OCI-LY7 (cell line): ENCODE data around the gene TBC1D5. TPM values are rescaled to one million over a fixed set of nuclear protein-coding genes. Genes with fewer than 3 reads are reported as not detected.

Experiments
- BruUV-seq: library from RNA; stranded (reverse); fragments of 400-500 nt; replicated peaks from 2 replicates; lab custom pipeline; 2021; lab: Mats Ljungman, UMichigan
- CTCF ChIA-PET: fragments of 300-600 bp; sonication (Branson Sonifier 250); formaldehyde crosslinking; loops from one replicate; lab custom pipeline; 2022; ENCODE audit warnings: antibody characterized with exemption; ENCODE audit not compliant: unreplicated experiment; lab: Charles Lee
- POLR2A ChIA-PET: fragments of 300-600 bp; sonication (Branson Sonifier 250); formaldehyde crosslinking; loops from one replicate; lab custom pipeline; 2022; ENCODE audit warnings: antibody characterized with exemption; lab: Charles Lee
- DNase-seq: peaks from one replicate; pipeline ENCODE4 v3.0.0-alpha.2; 2015; ENCODE audit warnings: low spot score
- H2AFZ ChIP-seq: fragments of 200-600 bp; sonication (generic), shearing (Covaris generic); 2 replicates; pipeline ENCODE4 v1.6.1; 2014; ENCODE audit warnings: mild to moderate bottlenecking, antibody characterized with exemption, low read length, moderate library complexity
- H3K27ac ChIP-seq: fragments of 200-600 bp; sonication (generic); 2 replicates; pipeline ENCODE4 v1.5.1; 2014; ENCODE audit warnings: mixed run types, low read depth, mild to moderate bottlenecking, moderate library complexity, low read length, inconsistent platforms; ENCODE audit not compliant: poor library complexity, severe bottlenecking
- H3K36me3 ChIP-seq: fragments of 200-600 bp; sonication (generic); 2 replicates; pipeline ENCODE4 v1.6.1; 2014; ENCODE audit warnings: mild to moderate bottlenecking, antibody characterized with exemption, low read length, moderate library complexity, mixed read lengths; ENCODE audit not compliant: insufficient read depth
- H3K4me1 ChIP-seq: fragments of 200-600 bp; sonication (generic); 2 replicates; pipeline ENCODE4 v1.5.1; 2014; ENCODE audit warnings: mild to moderate bottlenecking, low read length; ENCODE audit not compliant: insufficient read depth, poor library complexity, severe bottlenecking
- H3K4me2 ChIP-seq: fragments of 200-600 bp; sonication (generic); 2 replicates; pipeline ENCODE4 v1.6.1; 2014; ENCODE audit warnings: mild to moderate bottlenecking, low read length
- H3K4me3 ChIP-seq: fragments of 200-600 bp; sonication (generic); 2 replicates; pipeline ENCODE4 v1.5.1; 2014; ENCODE audit warnings: mild to moderate bottlenecking, low read depth, low read length; ENCODE audit not compliant: poor library complexity, severe bottlenecking
- H3K79me2 ChIP-seq: fragments of 200-600 bp; sonication (generic); 2 replicates; pipeline ENCODE4 v1.6.1; 2016; ENCODE audit warnings: low read depth, mild to moderate bottlenecking, low read length, moderate library complexity, mixed read lengths; ENCODE audit not compliant: insufficient read depth
- H3K9me2 ChIP-seq: fragments of 200-600 bp; sonication (generic); 2 replicates; pipeline ENCODE4 v1.6.1; 2016; ENCODE audit warnings: mild to moderate bottlenecking, low read length, mixed read lengths; ENCODE audit not compliant: insufficient read depth
- H3K9me3 ChIP-seq: fragments of 200-600 bp; sonication (generic); 2 replicates; pipeline ENCODE4 v1.6.1; 2014; ENCODE audit warnings: mild to moderate bottlenecking, mixed run types, low read length, mixed read lengths
- H4K20me1 ChIP-seq: fragments of 200-600 bp; sonication (generic); 2 replicates; pipeline ENCODE4 v1.6.1; 2014; ENCODE audit warnings: mild to moderate bottlenecking, antibody characterized with exemption, low read length, moderate library complexity, mixed read lengths; ENCODE audit not compliant: insufficient read depth
- CTCF ChIP-seq: fragments of 200-600 bp; sonication (generic); conservative IDR thresholded peaks from 2 replicates; pipeline ENCODE4 v1.5.1; 2014; ENCODE audit warnings: mild to moderate bottlenecking, antibody characterized with exemption, low read length, moderate library complexity, mixed read lengths
- EZH2phosphoT487 ChIP-seq: fragments of 200-600 bp; sonication (generic); IDR thresholded peaks from 2 replicates; pipeline ENCODE4 v1.6.1; 2018; ENCODE audit warnings: low read depth, borderline replicate concordance, mild to moderate bottlenecking, mixed run types, antibody characterized with exemption, low read length, moderate library complexity, mixed read lengths
- intact Hi-C: fragments of 100-400 bp; cut with micrococcal nuclease; formaldehyde crosslinking; loops from one replicate; pipeline ENCODE4 v1.10.0; 2022; ENCODE audit not compliant: unreplicated experiment
- total RNA-seq, 2 experiments: library from RNA; depleted of rRNA in 1 of 2; stranded (reverse); fragments of >200 nt in 1 of 2; shearing (Covaris generic) in 1 of 2; gene quantifications; 2 replicates each; pipeline ENCODE4 v1.2.3, GENCODE V29; 2014 to 2022

The TBC1D5 gene
- total RNA-seq, 2 experiments from 2014 or later: 78.5 to 82.4 TPM

DNA sequence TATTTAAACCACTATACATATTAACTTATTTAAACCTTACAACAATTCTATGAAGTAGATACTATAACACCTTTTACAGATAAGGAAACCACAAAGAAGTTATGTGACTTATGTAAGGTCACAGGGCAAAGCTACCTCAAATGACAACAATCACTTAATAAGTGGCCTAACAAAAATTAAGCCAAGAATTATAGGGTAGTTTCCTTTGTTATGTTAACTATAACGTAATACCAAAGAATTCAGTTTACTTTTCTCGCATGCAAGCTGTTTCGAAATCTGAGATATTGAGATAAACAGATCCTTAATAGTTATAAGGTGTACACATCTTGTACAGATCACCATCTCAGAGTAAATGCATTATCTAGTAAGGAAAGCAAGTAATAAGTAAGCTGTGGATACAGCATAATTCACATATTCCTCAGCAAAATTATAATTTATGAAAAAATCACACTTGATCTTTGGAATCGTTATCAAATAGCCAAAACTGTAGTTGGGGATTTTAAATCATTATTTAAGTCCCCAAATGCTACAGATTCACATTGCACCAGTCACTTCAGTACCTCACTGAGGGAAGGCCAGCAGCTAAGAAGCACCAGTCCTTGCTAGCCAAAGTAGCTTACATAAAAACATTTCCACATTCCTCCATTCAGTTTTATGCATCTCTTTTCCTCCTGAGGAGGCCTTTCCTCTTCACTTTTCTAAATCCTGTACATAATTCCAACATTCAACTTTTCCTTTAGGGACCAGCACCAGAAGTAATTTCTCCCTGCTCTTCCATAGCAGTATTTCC lies 226.8 kb downstream of the TBC1D5 start:
- BruUV-seq: no TSS peak
- Histone ChIP-seq H3K4me2 (no peak overlapping the region), H3K36me3 (no peaks in the 10 kb centered on the region), H3K9me2 (no peaks in the 10 kb centered on the region), H2AFZ (no peak overlapping the region), H4K20me1 (0 out of 2 replicates have a peak, but pooled peaks cover 1% of the 10 kb centered on the region), H3K27ac (no peak overlapping the region), H3K9me3 (no peaks in the 10 kb centered on the region), H3K79me2 (no peaks in the 10 kb centered on the region), H3K4me3 (no peak overlapping the region), H3K4me1 (no peaks in the 10 kb centered on the region)
- ChIA-PET POLR2A (interaction anchor here (1.3 to 1.8 kb wide), 2 partner anchors 15 to 17 kb away, joined by 5 read pairs; no protein-coding TSS in a partner anchor), CTCF (interaction anchor here (0.5 kb wide), 1 partner anchor 871 kb away, joined by 3 read pairs; no protein-coding TSS in a partner anchor)
- no peak for TF ChIP-seq EZH2phosphoT487
- no peak for TF ChIP-seq CTCF
- intact Hi-C loops: no loop called here
- DNase-seq: no peak

- no peak overlapping the region for H3K27ac ChIP-seq
- no peak overlapping the region for H2AFZ ChIP-seq
- no peak for DNase-seq
- H3K9me2 ChIP-seq: no peaks in the 10 kb centered on the region
- ChIA-PET CTCF (no interaction called here), POLR2A (interaction anchor here (0.7 to 1.3 kb wide), 2 partner anchors 16 to 32 kb away, joined by 3 to 5 read pairs; no protein-coding TSS in a partner anchor)
- TF ChIP-seq EZH2phosphoT487 (no peak), CTCF (no peak)
- 0 out of 2 replicates have a peak, but pooled peaks cover 10% of the 10 kb centered on the region for H4K20me1 ChIP-seq
- intact Hi-C loops: no loop called here
- no peak overlapping the region for H3K4me2 ChIP-seq
- BruUV-seq: no TSS peak
- H3K9me3 ChIP-seq: no peaks in the 10 kb centered on the region
- H3K36me3 ChIP-seq: no peaks in the 10 kb centered on the region
- no peaks in the 10 kb centered on the region for H3K4me1 ChIP-seq
- H3K79me2 ChIP-seq: no peaks in the 10 kb centered on the region
- H3K4me3 ChIP-seq: no peak overlapping the region
Observed at GRCh38 chr3:17514597-17514996, 227.8 kb downstream of the TBC1D5 start.

- Histone ChIP-seq H3K27ac (no peak overlapping the region), H3K9me3 (no peaks in the 10 kb centered on the region), H2AFZ (no peak overlapping the region), H4K20me1 (0 out of 2 replicates have a peak, but pooled peaks cover 10% of the 10 kb centered on the region), H3K4me2 (no peak overlapping the region), H3K36me3 (no peaks in the 10 kb centered on the region), H3K4me3 (no peak overlapping the region), H3K9me2 (no peaks in the 10 kb centered on the region), H3K79me2 (no peaks in the 10 kb centered on the region), H3K4me1 (no peaks in the 10 kb centered on the region)
- intact Hi-C loops: no loop called here
- no peak for DNase-seq
- ChIA-PET CTCF (no interaction called here), POLR2A (no interaction called here)
- TF ChIP-seq CTCF (no peak), EZH2phosphoT487 (no peak)
- no TSS peak for BruUV-seq
Observed at GRCh38 chr3:17510265-17510664, 232.2 kb downstream of the TBC1D5 start.
